ENCODE results near the gene IL21R. TPM values are rescaled to one million over a fixed set of nuclear protein-coding genes. Genes with fewer than 3 reads are reported as not detected.
A peak's percentile ranks its signal among the peaks of the same experiment; 100 is the strongest.

Gene IL21R
- total and polyA plus RNA-seq, 10 of the 15 experiments (the other 5 are each of a cell fraction or from before 2014, with no cell fraction given): 5.3 to 138 (median 82.5) TPM

- TF ChIP-seq GATAD2B (conservative IDR thresholded peaks at IDR 0.05; ENCODE audit: low read depth) (peak; percentile 82), SMARCA5 (IDR thresholded peaks at IDR 0.05) (no peak), MXI1 (IDR thresholded peaks at IDR 0.05; ENCODE audit: low read depth, low read length) (no peak), NFYA (IDR thresholded peaks at IDR 0.05; ENCODE audit: borderline replicate concordance, low read depth, low read length) (no peak), ZZZ3 (IDR thresholded peaks at IDR 0.05; ENCODE audit: control insufficient read depth, insufficient read length, low read depth) (no peak), IRF3 (IDR thresholded peaks at IDR 0.05) (no peak), PAX5 (IDR thresholded peaks at IDR 0.05; ENCODE audit: borderline replicate concordance, low read depth, low read length) (peak; percentile 53; the same call in 1 of the 2 replicates), ATF7 (IDR thresholded peaks at IDR 0.05; ENCODE audit: low read depth) (no peak; the same call in 1 of the 2 replicates), SP1 (IDR thresholded peaks at IDR 0.05; ENCODE audit: low read depth, low read length) (peak; percentile 48), NFXL1 (IDR thresholded peaks at IDR 0.05; ENCODE audit: borderline replicate concordance) (no peak), MEF2B (IDR thresholded peaks at IDR 0.05; ENCODE audit: partially characterized antibody, poor library complexity, severe bottlenecking) (peak; percentile 48), ZSCAN29 (IDR thresholded peaks at IDR 0.05) (no peak), ASH2L (IDR thresholded peaks at IDR 0.05; ENCODE audit: borderline replicate concordance, low read depth) (no peak), SKIL (IDR thresholded peaks at IDR 0.05; ENCODE audit: low read depth, poor library complexity, severe bottlenecking) (peak; percentile 76), CBFB (IDR thresholded peaks at IDR 0.05; ENCODE audit: low read depth) (peak; percentile 80), EZH2 (IDR thresholded peaks at IDR 0.05; ENCODE audit: borderline replicate concordance, control insufficient read depth, low read depth, low read length) (no peak), SRF (IDR thresholded peaks at IDR 0.05; ENCODE audit: low read depth in 2 of 2, low read length in 2 of 2) (no peak), NR2C1 (IDR thresholded peaks at IDR 0.05) (no peak), LARP7 (IDR thresholded peaks at IDR 0.05) (no peak), EGR1 (IDR thresholded peaks at IDR 0.05; ENCODE audit: borderline replicate concordance in 1 of 2, low read depth in 2 of 2, low read length in 2 of 2) (peak in 1 of 2 experiments; percentile 80; a peak in 2 of 3 replicates), NBN (IDR thresholded peaks at IDR 0.05) (no peak; the same call in 1 of the 2 replicates), KLF5 (IDR thresholded peaks at IDR 0.05; ENCODE audit: partially characterized antibody) (no peak), TBL1XR1 (IDR thresholded peaks at IDR 0.05; ENCODE audit: low read depth, low read length) (no peak; the same call in 1 of the 2 replicates), BCL11A (IDR thresholded peaks at IDR 0.05; ENCODE audit: low read depth, low read length) (peak; percentile 40; the same call in 1 of the 2 replicates), HDAC6 (IDR thresholded peaks at IDR 0.05; ENCODE audit: unreplicated experiment) (no peak), BMI1 (IDR thresholded peaks at IDR 0.05; ENCODE audit: borderline replicate concordance) (0 out of 2 replicates have a peak, but pooled peaks have one; percentile 16), HDAC2 (IDR thresholded peaks at IDR 0.05) (no peak)
- TF ChIP-seq, protein P1, sequence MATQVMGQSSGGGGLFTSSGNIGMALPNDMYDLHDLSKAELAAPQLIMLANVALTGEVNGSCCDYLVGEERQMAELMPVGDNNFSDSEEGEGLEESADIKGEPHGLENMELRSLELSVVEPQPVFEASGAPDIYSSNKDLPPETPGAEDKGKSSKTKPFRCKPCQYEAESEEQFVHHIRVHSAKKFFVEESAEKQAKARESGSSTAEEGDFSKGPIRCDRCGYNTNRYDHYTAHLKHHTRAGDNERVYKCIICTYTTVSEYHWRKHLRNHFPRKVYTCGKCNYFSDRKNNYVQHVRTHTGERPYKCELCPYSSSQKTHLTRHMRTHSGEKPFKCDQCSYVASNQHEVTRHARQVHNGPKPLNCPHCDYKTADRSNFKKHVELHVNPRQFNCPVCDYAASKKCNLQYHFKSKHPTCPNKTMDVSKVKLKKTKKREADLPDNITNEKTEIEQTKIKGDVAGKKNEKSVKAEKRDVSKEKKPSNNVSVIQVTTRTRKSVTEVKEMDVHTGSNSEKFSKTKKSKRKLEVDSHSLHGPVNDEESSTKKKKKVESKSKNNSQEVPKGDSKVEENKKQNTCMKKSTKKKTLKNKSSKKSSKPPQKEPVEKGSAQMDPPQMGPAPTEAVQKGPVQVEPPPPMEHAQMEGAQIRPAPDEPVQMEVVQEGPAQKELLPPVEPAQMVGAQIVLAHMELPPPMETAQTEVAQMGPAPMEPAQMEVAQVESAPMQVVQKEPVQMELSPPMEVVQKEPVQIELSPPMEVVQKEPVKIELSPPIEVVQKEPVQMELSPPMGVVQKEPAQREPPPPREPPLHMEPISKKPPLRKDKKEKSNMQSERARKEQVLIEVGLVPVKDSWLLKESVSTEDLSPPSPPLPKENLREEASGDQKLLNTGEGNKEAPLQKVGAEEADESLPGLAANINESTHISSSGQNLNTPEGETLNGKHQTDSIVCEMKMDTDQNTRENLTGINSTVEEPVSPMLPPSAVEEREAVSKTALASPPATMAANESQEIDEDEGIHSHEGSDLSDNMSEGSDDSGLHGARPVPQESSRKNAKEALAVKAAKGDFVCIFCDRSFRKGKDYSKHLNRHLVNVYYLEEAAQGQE (IDR thresholded peaks at IDR 0.05; ENCODE audit: low read depth, low read length): no peak
These were observed 6.6 kb downstream of the IL21R start (continued) for GRCh38 chr16:27408602-27409031.
